Measurements from ENCODE around the gene ARMC12. TPM values are rescaled to one million over a fixed set of nuclear protein-coding genes. Genes with fewer than 3 reads are reported as not detected.
A peak's percentile ranks its signal among the peaks of the same experiment; 100 is the strongest.

ARMC12 gene
- total RNA-seq, 1 experiment from 2014 or later, result 1.0 TPM

GRCh38 chr6:35777356-35778102, 40.7 kb downstream of the ARMC12 start:
- POLR2A ChIA-PET, result no interaction called here
- CTCF ChIA-PET, result no interaction called here
- TF ChIP-seq GTF2I (CRISPR knock-in tag; conservative IDR thresholded peaks at IDR 0.05), result no peak
- no peak for TF ChIP-seq ATF2 (CRISPR knock-in tag; IDR thresholded peaks at IDR 0.05; ENCODE audit: borderline replicate concordance, low read depth)
- TF ChIP-seq NR1H2 (CRISPR knock-in tag; IDR thresholded peaks at IDR 0.05), result no peak
- no peak for TF ChIP-seq ZNF121 (CRISPR knock-in tag; IDR thresholded peaks at IDR 0.05)
- TF ChIP-seq SOX15 (CRISPR knock-in tag; IDR thresholded peaks at IDR 0.05), result no peak
- TF ChIP-seq ZNF512 (CRISPR knock-in tag; IDR thresholded peaks at IDR 0.05; ENCODE audit: borderline replicate concordance), result no peak
- no peak for TF ChIP-seq MXD4 (CRISPR knock-in tag; IDR thresholded peaks at IDR 0.05; ENCODE audit: borderline replicate concordance)
- no peak for TF ChIP-seq EMX1 (CRISPR knock-in tag; IDR thresholded peaks at IDR 0.05)
- no peak for TF ChIP-seq ZNF263 (CRISPR knock-in tag; IDR thresholded peaks at IDR 0.05; ENCODE audit: low read depth)
- TF ChIP-seq TEAD4 (CRISPR knock-in tag; IDR thresholded peaks at IDR 0.05), result no peak
- TF ChIP-seq CBFB (CRISPR knock-in tag; IDR thresholded peaks at IDR 0.05; ENCODE audit: low read depth), result no peak
- no peak for TF ChIP-seq IRF1 (CRISPR knock-in tag; IDR thresholded peaks at IDR 0.05)
- no peak for TF ChIP-seq NFYB (CRISPR knock-in tag; conservative IDR thresholded peaks at IDR 0.05; ENCODE audit: low read depth)
- TF ChIP-seq ELF4 (CRISPR knock-in tag; IDR thresholded peaks at IDR 0.05; ENCODE audit: low read depth), result no peak
- TF ChIP-seq GRHL2 (CRISPR knock-in tag; IDR thresholded peaks at IDR 0.05; ENCODE audit: insufficient replicate concordance, severe bottlenecking), result no peak
- no peak for TF ChIP-seq ZNF423 (CRISPR knock-in tag; IDR thresholded peaks at IDR 0.05)
- TF ChIP-seq GABPB1 (CRISPR knock-in tag; IDR thresholded peaks at IDR 0.05), result no peak

GRCh38 chr6:35778437-35778836, 41.6 kb downstream of the ARMC12 start:
- ChIA-PET CTCF (no interaction called here), POLR2A (no interaction called here)
- Mint-ChIP-seq H3K27ac (no peak overlapping the region), H3K9me3 (no peaks in the 10 kb centered on the region), H3K36me3 (no peaks in the 10 kb centered on the region), H3K4me3 (peak overlapping the region; percentile 38; the same call in 1 of the 2 replicates), H3K27me3 (ENCODE audit: low read depth) (peaks cover 13% of the 10 kb centered on the region), H3K4me1 (peaks cover 13% of the 10 kb centered on the region)
- ATAC-seq (no peak), DNase-seq (ENCODE audit: low spot score) (no peak)
- TF ChIP-seq IRF2 (CRISPR knock-in tag; IDR thresholded peaks at IDR 0.05; ENCODE audit: borderline replicate concordance, low read depth), result no peak
- TF ChIP-seq TEAD4 (CRISPR knock-in tag; IDR thresholded peaks at IDR 0.05), result no peak
- TF ChIP-seq CTCF (IDR thresholded peaks at IDR 0.05), result no peak
- no peak for TF ChIP-seq ZNF532 (CRISPR knock-in tag; IDR thresholded peaks at IDR 0.05; ENCODE audit: borderline replicate concordance)

More at GRCh38 chr6:35777356-35778102, 40.7 kb downstream of the ARMC12 start:
- H3K27me3 Mint-ChIP-seq (ENCODE audit: low read depth), result peaks cover 13% of the 10 kb centered on the region
- no peaks in the 10 kb centered on the region for H3K36me3 Mint-ChIP-seq
- no peak overlapping the region for H3K27ac Mint-ChIP-seq
- no peak for DNase-seq (ENCODE audit: low spot score)
- H3K9me3 Mint-ChIP-seq, result no peaks in the 10 kb centered on the region
- H3K4me3 Mint-ChIP-seq, result peak overlapping the region; percentile 59
- H3K4me1 Mint-ChIP-seq, result peaks cover 13% of the 10 kb centered on the region
- no peak for ATAC-seq
